A673 (cell line): ENCODE measurements around the gene NR2F2.
A peak's percentile ranks its signal among the peaks of the same experiment; 100 is the strongest.

Source experiments
- CTCF ChIP-seq: fragments of 300-800, 200-600 bp; sonication (generic); conservative IDR thresholded peaks from 2 replicates; pipeline ENCODE4 v1.5.1; 2017; ENCODE audit warnings: low read depth, mild to moderate bottlenecking, antibody characterized with exemption, low read length, moderate library complexity, mixed read lengths
- EZH2 ChIP-seq: fragments of 200-600 bp; sonication (generic); IDR thresholded peaks from 2 replicates; pipeline ENCODE4 v1.6.1; 2017; ENCODE audit warnings: borderline replicate concordance, low read depth, mild to moderate bottlenecking, mixed read lengths, antibody characterized with exemption, low read length; ENCODE audit not compliant: poor library complexity, severe bottlenecking

GRCh38 chr15:96353930-96354730 is 23.6 kb downstream of the NR2F2 start:
- TF ChIP-seq CTCF: peak; percentile 51
- no peak for TF ChIP-seq EZH2
